ENCODE data around the gene NUDT2.
A peak's percentile ranks its signal among the peaks of the same experiment; 100 is the strongest.
"Not testable (repeated sequence)": the region's sequence is repeated elsewhere in the genome, so short reads cannot be mapped to it uniquely, and the experiment has no call there.

Gene NUDT2

DNA sequence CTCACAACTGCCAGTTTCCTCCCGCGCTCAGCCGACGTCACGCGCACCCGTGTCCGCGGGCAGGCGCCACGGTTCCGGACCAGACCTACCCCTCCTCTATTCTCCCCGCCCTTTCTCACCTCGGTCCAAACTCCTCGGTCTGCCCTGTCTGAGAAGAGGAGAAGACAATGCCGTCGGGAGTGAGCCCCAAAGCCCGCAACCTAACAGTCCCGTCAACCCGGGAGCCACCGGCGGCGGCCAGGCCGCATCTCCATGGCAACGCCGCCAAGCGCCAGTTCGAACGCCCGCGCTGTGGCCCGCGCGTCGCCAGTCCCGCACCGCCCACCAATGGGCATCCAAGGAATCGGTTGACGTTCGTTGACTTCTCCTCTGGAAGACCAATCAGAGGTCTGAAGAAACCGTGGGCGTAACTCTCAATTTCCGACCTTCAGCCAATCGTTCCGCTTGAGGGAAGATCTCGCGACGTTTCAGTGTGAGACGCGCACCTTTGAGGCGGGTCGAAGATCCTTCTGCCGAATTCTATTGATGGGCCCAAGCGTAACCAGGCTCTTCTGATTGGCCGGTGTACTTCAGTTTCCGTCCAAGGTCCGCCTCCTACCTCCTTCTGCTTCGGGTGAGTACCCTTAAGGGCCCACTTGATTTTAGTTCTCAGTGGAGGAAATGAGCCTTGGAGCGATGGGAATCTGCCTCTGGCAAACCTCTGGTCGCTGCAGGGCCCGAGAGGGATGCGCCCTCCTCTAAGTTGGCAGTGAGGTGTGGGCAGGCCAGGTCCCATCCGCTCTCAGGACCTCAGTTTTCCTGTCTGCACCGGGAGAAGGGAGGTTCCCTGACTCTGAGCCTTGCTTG, at the start of gene NUDT2, which contains the start of gene KIF24:
NUDT2 (plus strand) TSS at position 583 of the 846 bp plus-strand sequence. CDS start 9,471 bp downstream, outside the sequence.
KIF24 (minus strand) TSS at position 282 of the 846 bp plus-strand sequence. CDS start 17,922 bp downstream, outside the sequence.
- DNase-seq: peak; percentile 89

- no peak for DNase-seq
Measured at GRCh38 chr9:34282096-34282495, 47.3 kb upstream of the NUDT2 start.

DNA sequence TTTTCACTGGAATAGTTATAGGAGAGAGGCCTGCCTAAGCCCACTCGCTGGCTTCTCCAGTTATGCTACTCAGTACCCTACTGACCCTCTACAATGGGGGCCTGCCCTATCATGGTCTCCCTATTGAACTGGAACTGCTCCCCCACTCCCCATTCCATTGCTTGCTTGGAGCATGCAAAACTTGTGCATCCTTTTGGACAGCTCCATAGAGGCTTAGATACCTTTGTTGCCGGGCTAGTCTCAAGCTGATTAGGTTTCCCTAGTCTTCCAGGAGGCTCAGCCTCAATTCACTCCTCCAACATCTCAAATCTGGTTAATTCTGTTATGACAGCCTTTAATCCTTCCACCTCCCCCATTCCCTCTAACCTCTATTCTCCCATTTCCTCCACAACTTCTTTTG, 40.2 kb upstream of the NUDT2 start:
- no peak for DNase-seq

DNA sequence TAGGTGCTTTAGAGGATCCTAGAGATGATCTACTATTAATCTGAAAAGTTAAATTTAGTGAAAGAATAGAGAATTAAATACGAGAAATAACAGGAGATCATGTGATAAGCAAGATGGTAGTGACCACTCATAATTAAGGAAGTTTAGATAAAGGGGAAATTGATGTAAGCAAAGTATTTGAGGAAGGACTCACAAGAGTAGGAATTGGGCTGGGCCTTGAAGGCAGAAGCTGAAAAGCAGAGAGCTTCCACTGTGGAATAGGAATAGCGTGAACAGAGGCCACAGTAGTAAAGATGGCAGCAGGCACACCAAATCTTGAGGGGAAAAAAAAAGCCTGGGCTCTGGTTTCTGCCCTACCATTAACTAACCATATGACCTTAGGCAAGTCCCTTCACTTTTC, 38.3 kb upstream of the NUDT2 start:
- no peak for DNase-seq

- no peak for DNase-seq
Measured at GRCh38 chr9:34291423-34291822, 37.9 kb upstream of the NUDT2 start.

GRCh38 chr9:34292552-34292951, 36.8 kb upstream of the NUDT2 start:
- no peak for DNase-seq

DNA sequence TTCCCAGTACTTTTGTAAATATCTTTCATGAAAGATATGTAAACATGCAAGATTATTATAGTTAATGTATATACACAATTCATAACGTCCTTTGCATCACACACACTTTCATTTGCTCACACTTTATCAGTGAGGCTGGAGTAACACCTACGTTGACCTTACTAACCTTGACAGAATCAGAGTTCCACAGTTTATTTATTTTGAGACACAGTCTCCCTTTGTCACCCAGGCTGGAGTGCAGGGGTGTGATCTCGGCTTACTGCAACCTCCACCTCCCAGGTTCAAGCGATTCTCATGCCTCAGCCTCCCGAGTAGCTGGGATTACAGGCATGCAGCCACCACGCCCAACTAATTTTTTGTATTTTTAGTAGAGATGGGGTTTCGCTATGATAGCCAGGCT, 28.3 kb upstream of the NUDT2 start:
- DNase-seq: not testable (repeated sequence)

- DNase-seq: not testable (repeated sequence)
Measured at GRCh38 chr9:34308316-34308715, 21.1 kb upstream of the NUDT2 start.

- no peak for DNase-seq
Measured at GRCh38 chr9:34310215-34310614, 19.2 kb upstream of the NUDT2 start.

DNA sequence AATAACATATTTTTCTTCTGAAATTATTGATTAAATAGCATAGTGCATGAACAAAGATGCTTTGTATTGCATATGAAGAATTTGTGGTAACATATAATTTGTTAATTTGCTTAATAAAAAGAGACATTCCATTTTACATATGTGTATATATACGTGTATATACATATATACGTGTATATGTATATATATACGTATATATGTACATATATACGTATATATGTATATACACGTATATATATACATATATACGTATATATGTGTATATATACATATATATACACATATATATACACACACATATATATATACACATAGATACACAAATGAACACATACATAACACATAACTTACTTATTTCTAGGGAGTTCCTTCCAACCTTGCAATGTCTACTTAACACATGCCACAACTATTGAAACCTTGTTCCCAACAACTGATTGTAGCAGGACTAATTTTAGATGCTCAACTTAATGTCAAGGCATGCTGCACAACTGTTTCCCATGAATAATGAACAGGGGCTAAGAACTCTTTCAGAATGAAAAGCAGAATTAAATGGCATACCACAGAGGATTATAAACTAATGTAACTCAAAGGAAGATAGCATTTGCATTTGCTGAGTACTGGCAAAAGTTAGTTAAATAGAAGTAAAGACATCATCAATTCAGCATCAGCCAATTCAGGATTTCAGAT, 17.7 kb upstream of the NUDT2 start:
- no peak for DNase-seq

DNA sequence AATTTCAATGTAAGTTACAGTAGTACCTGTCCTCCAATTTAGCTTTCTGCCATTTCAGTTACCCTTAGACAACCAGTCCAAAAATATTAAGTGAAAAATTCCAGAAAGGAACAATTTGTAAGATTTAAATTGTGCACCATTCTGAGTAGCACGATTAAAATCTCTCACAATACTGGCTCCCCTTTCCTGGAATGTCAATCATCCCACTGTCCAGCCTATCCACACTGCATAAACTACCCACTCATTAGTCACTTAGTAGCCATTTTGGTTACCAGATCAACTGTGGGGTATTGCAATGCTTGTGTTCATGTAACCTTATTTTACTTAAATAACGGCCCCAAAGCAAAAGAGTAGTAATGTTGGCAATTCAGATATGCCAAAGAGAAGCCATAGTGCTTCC, 11.9 kb upstream of the NUDT2 start:
- no peak for DNase-seq

- no peak for DNase-seq
Measured at GRCh38 chr9:34318163-34318790, 11.1 kb upstream of the NUDT2 start.

DNA sequence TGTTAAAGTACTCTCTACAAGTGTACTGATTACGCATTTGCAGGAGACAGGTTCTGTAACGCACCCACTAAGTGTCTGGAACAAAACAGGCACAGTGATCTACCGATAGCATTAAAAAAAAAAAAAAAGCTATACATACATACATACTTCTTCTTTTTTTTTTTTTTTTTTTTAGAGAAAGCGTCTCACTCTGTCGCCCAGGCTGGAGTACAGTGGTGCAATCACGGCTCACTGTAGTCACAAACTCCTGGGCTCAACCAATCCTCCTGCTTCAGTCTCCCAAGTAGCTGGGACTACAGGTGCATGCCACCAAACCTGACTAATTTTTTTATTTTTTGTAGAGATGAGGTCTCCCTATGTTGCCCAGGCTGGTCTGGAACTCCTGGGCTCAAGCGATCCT, 7.9 kb upstream of the NUDT2 start:
- no peak for DNase-seq

DNA sequence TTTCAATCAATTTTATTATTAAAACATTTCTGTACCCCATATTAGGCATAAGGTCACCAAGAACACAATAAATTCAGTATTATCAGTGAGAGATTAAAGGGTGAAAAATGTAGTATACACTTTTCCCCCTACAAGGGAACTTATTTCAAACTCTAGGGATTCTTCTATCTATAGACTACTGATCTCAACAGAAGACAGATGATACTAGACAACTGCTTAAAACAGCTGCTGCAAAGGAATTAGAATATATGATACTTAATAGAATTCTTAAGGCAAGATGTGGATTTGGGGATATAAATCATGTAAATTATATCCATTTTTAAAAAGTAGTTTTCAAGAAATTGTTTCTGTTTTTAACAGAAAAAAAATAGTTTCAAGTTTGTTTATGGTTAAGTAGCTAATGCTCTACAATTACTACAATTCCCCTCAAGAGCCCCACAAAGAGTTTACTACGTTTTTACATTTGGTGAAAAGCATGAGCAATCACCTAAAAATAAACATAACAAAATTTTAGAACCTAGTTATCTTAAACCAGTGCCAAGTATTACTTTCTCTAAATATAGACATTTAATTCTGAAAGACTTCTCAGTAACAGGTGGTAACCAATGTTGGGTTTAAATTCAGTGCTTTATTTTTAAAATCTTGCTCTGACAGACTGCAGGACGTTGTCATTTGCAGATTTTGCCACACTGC, 6.3 kb upstream of the NUDT2 start:
- no peak for DNase-seq

GRCh38 chr9:34326690-34327089, 2.7 kb upstream of the NUDT2 start:
- DNase-seq: no peak

GRCh38 chr9:34328500-34328986, 826 bp upstream of the NUDT2 start:
- DNase-seq: no peak

DNA sequence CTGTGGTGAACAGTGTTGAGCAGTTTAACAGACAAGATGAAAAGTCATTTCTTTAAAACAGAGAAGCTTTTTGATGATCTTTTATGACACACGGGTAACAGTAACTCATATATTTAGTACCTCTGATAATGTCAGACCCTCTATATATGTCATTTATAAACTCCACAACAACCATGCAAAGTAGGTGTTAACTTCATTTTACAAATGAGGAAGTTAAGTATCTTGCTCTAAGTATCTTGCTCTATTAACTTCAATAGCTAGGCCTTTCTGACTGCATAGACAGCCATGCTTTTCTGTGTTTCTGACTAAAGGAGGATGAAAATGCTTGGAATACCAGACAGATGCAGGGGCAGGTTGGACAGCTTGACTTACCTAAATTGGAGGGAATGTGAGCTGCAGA, 1.8 kb downstream of the NUDT2 start:
- no peak for DNase-seq

DNA sequence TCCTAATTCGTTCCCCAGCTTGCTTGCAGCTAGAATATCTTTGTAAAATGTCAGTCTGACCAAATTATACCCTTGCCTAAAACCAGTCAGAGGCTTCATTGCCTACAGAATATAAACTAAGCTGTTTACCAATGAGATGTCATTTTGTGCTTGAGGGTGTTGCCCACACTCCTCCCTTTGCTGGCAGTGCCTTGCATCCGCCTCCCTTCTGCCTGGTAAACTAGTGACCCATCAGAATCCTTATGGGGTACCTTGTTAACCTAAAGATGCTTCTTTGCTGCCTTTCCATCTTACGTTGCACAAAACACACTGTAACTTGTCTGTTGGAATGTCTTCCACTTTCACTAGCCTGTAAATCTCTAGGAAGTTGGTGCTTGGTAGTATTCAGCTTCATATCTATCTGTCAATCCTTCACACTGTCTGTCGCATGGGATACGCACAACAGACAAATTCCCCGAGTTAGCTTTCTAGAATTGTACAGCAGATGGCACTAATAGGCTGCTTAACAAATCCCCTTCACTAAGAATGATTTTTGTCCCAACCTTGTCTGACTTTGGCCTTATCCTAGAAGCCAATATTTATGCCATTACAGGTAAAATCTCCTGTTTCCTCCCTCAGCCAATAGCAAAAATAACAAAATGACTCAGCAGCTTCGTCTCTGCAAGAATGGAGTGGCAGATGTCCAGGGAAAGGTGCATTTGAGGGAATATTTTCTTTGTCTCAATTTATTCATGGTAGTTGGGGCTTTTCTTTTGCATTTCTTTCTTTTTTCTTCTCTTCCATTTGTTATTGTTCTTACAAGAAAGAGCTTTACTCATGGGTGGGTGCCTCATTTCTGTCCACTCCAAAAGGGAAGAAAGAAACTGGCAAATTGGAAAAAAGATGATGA, 3.0 kb downstream of the NUDT2 start:
- no peak for DNase-seq

DNA sequence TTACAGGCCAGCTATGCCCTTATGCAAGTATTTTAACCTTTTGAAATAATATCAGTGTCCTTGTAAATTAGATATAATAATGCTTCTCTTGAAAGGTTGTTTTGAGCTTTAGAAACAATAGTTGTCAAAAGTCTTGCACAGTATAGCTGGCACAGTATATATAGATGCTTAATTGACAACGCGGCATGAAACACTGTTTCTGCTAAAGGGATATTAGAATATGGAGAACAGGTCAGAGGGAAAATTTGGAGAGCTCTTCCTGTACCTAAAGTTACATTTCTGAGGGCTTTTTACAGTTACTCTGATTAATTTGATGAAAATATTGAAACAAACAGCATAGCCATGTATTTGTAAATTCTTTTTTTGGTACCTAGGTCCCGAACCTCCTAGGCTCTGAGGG, 4.5 kb downstream of the NUDT2 start:
- no peak for DNase-seq

DNA sequence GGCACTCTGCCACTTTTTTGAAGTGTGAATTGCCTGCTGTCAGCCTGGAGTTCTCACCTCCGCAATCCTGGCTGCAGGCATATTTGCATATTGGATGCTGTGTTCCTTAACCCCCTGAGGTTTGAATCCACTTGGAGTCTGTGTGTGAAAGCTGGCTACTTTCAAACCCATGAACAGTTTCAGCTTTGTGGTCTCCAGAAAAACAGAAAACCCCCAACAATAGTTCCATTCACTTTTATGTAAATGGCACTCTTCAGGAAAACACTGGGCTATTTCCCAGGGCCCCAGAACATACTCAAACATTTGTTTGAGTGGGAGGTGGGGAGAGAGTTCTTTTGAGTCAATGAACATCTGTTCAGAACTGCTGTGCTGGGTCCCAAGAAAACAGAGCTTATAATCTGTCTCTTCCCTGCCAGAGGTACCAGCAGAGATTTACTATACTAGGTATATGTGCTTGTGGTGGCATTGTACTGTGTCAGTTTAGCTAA, 5.0 kb downstream of the NUDT2 start:
- no peak for DNase-seq

GRCh38 chr9:34334916-34335315, 5.5 kb downstream of the NUDT2 start:
- DNase-seq: no peak

GRCh38 chr9:34335376-34335775, 6.0 kb downstream of the NUDT2 start:
- DNase-seq: no peak

Measured in activated T-cell treated with anti-CD3 and anti-CD28 coated beads for 4 hours (primary cell).